GM23248 (cell line): Measurements from ENCODE around the gene RNASE8.
"Not testable (repeated sequence)": the region's sequence is repeated elsewhere in the genome, so short reads cannot be mapped to it uniquely, and the experiment has no call there.

Source experiments
- EZH2 ChIP-seq: fragments of 200-600 bp; sonication (generic); IDR thresholded peaks from 2 replicates; pipeline ENCODE4 v1.6.1; 2018; ENCODE audit warnings: antibody characterized with exemption, mild to moderate bottlenecking; ENCODE audit not compliant: insufficient read depth, poor library complexity, severe bottlenecking
- EZH2phosphoT487 ChIP-seq: fragments of 200-600 bp; sonication (generic); IDR thresholded peaks from 2 replicates; pipeline ENCODE4 v1.6.1; 2018; ENCODE audit warnings: antibody characterized with exemption, moderate library complexity, mild to moderate bottlenecking, low read depth; ENCODE audit not compliant: insufficient read depth

DNA sequence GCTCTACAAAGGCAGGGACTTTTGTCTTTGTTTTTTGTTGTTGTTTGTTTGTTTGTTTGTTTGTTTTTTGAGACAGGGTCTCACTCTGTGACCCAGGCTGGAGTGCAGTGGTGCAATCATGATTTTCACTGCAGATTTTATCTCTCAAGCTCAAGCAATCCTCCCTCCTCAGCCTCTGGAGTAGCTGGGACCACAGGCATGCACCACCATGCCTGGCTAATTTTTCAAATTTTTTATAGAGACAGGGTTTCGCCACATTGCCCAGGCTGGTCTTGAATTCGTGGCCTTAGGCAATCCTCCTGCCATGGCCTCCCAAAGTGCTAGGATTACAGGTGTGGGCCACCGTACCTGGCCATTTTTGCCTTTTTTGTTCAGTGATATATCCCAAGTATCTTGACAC, 16.7 kb upstream of the RNASE8 start:
- TF ChIP-seq EZH2, EZH2phosphoT487: not testable (repeated sequence)
